ENCODE measurements around the gene JUP.

DNA sequence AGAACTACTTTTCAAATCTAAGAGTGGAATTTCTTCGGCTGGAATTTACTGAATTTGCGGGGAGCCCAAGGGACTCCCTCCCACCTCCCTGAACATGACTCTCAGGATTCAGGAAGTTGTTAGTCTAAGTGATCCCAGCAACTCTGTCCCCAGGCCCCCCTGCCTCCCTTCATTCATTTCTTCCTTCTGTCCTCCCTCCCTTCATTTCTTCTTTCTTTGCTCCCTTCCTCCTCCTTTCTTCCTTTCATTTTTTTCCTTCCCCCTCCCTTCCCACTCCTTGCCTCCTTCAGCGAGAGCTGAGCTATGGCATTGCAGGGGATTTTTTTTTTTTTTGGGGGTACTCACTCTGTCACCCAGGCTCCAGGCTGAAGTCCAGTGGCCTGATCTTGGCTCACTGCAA is 10.9 kb upstream of the JUP start:
- TF ChIP-seq, protein P1, sequence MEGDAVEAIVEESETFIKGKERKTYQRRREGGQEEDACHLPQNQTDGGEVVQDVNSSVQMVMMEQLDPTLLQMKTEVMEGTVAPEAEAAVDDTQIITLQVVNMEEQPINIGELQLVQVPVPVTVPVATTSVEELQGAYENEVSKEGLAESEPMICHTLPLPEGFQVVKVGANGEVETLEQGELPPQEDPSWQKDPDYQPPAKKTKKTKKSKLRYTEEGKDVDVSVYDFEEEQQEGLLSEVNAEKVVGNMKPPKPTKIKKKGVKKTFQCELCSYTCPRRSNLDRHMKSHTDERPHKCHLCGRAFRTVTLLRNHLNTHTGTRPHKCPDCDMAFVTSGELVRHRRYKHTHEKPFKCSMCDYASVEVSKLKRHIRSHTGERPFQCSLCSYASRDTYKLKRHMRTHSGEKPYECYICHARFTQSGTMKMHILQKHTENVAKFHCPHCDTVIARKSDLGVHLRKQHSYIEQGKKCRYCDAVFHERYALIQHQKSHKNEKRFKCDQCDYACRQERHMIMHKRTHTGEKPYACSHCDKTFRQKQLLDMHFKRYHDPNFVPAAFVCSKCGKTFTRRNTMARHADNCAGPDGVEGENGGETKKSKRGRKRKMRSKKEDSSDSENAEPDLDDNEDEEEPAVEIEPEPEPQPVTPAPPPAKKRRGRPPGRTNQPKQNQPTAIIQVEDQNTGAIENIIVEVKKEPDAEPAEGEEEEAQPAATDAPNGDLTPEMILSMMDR (IDR thresholded peaks at IDR 0.05), result no peak
- TF ChIP-seq POLR2AphosphoS5 (IDR thresholded peaks at IDR 0.05) (no peak), POLR2A (IDR thresholded peaks at IDR 0.05) (no peak)

All from breast epithelium (tissue), 3 donors.